CD4-positive, alpha-beta T cell treated with Interleukin-17A for 1 hour (primary cell): ENCODE results near the gene ENG.

Experiments used
- DNase-seq: peaks from one replicate; pipeline ENCODE4 v3.0.0-alpha.2; 2020

The ENG gene

DNA sequence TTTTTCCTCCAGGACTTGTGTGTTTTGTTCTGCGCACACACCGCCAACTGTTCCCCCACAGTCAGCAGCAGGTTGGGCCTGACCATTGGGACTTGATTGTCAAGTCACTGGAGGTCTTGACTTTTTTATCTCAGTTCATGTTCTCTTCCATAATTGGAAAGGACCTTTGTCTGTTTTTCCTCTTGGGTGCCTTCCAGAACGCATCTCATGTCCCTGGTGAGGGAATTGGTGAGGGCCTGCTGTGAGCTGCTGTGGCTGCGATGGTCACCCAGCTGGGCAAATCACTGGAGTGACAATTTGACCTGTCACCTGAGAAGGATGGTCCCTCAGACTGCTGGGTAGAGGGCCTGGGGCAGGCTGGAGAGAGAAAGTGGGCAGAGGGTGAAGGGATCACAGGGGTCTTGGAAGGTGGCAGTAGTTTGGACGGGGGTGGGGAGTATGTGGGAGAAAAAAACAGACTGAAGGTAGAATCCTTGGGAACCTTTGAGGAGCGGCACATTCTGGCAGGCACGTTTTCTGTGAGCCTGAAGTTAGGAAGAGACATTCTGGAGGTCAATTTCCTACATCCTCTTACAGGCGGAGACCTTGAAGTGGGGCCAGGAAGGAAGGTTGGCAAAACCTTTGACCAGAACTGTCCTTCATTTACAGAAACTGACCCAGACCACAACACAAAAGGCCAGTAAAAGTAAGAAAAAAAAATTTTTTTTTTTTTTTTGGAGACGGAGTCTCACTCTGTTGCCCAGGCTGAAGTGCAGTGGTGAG lies 64.2 kb downstream of the ENG start:
- no peak for DNase-seq

- no peak for DNase-seq
Observed at GRCh38 chr9:127789179-127789578, 65.3 kb downstream of the ENG start.

DNA sequence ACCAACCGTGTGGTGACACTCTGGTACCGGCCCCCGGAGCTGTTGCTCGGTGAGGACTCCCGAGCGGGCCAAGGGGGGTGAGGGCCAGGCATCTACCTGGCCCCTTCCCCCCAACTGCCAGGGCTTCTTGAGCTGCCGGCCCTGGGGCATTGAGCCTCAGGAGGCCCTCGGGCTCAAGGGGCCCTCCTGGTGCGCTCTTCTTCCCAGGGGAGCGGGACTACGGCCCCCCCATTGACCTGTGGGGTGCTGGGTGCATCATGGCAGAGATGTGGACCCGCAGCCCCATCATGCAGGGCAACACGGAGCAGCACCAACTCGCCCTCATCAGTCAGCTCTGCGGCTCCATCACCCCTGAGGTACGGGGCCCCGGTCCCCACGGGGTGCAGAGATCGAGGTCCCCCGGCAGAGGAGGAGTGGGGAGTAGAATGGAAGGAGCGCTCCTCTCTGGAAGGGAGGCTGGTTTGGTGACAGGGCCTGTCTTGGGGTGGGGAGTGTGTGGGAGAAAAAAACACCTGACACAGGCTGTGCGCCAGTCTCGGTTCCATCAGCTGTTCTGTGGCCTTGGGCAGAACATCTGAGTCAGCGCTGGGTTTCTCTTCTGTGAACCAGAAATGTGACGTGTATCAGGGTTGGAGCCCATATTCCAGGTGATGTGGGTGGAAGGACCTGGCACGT lies 66.0 kb downstream of the ENG start:
- DNase-seq, result no peak

DNA sequence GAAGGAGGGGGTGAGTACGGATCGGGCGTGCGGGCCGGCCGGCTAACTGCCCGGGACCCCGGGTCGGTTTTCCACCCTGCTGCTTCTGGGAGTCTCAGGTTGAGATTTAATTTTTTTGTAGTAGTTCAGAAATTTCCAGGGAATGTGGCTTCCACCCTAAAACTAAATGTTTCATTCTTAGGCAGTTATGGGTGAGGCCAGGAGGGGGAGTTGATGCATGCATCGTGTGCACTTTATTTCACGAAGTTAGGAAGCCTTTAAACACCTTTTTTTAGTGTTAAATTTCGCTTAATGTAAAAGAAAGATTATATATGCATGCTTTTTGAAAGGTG lies 67.7 kb downstream of the ENG start:
- no peak for DNase-seq

DNA sequence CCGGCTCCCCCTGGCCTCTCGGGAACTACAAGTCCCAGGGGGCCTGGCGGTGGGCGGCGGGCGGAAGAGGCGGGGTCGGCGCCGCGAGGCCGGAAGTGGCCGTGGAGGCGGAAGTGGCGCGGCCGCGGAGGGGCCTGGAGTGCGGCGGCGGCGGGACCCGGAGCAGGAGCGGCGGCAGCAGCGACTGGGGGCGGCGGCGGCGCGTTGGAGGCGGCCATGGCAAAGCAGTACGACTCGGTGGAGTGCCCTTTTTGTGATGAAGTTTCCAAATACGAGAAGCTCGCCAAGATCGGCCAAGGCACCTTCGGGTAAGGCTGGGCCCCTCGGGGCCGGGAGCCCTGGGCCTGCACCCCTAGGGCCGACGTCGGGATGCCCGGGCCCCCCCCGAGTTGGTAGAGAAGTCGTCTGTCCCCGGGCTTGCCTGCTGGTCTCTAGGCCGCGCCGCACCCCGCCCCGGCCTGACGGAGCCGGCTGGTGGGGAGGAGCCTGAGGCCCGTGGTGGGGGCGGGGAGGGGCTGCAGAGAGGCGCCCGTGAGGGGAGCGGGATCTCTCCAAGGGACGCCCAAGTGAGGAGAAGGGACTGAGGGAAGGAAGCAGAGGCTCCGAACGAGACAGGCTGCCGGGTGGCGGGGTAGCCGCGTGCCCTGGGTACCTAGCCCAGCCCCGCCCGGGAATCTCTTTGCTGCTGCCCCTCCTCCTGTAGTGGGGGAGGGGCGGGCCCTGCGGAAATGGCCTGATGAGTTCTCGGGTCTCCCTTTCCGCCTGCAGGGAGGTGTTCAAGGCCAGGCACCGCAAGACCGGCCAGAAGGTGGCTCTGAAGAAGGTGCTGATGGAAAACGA lies 68.3 kb downstream of the ENG start, which contains the start of gene CDK9:
CDK9 (plus strand) TSS at position 102 of the 840 bp plus-strand sequence; CDS start at position 217, 115 bp downstream.
- peak; percentile 94 for DNase-seq

DNA sequence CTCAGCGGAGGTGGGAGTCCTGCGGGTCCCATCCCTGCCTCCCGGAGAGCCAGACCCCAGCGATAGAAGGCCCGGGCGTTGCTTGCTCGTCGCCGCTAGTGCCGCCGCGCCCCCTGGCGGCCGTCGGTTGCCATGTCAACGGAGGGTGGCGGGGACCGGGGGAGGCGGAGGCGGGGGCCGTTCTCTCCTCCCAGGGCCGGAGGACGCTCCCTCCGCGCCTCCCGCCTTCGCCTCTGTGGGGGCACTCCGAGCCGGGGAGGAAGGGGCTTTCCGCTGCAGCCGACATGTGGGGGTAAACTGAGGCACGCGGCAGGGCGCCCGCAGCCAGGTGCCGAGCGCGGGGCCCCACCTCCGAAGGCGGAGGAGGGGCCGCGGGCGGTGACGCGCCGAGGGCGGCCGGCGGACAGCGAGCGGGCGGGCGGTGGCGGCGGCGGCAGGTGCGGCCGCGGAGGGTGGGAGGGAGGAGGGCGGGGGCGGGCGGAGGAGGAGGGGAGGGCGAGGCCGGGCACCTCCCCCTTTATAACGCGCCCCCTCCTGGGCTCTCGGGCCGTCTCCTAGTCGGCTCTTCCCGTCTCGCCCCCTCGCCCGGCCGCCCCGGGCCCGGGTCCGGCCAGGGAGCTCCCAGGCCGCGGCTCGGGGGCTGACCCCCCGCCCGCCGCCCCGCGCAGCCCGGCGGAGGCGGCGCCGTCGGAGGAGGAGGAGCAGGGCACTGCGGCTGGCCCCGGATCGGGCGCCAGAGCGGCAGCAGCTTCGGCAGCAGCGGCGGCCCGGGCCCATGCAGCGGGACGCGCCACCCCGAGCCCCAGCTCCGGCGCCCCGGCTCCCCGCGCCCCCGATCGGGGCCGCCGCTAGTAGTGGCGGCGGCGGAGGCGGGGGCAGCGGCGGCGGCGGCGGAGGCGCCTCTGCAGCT lies 69.2 kb downstream of the ENG start:
- peak; percentile 93 for DNase-seq

GRCh38 chr9:127783111-127784008 lies 71.1 kb downstream of the ENG start:
- peak; percentile 90 for DNase-seq

DNA sequence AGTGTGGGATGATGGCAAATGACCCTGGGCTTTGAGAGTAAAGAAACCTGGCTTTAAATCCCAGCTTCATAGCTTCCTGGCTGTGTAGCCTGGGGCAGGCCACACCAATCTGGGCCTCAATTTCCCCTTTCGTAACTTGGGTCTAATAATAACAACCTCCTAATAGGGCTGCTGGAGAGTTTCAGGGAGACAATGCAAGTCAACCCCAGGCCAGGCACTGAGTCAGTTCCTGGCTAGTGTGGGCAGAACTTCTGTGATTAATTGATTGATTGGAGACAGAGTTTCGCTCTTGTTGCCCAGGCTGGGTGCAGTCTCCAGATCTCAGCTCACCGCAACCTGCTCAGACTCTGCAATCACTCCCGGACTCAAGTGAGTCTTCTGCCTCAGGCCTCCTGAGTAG lies 72.7 kb downstream of the ENG start:
- DNase-seq, result no peak

GRCh38 chr9:127780909-127781308 lies 73.5 kb downstream of the ENG start:
- peak; percentile 48 for DNase-seq

GRCh38 chr9:127780126-127780885 lies 74.2 kb downstream of the ENG start:
- no peak for DNase-seq

DNA sequence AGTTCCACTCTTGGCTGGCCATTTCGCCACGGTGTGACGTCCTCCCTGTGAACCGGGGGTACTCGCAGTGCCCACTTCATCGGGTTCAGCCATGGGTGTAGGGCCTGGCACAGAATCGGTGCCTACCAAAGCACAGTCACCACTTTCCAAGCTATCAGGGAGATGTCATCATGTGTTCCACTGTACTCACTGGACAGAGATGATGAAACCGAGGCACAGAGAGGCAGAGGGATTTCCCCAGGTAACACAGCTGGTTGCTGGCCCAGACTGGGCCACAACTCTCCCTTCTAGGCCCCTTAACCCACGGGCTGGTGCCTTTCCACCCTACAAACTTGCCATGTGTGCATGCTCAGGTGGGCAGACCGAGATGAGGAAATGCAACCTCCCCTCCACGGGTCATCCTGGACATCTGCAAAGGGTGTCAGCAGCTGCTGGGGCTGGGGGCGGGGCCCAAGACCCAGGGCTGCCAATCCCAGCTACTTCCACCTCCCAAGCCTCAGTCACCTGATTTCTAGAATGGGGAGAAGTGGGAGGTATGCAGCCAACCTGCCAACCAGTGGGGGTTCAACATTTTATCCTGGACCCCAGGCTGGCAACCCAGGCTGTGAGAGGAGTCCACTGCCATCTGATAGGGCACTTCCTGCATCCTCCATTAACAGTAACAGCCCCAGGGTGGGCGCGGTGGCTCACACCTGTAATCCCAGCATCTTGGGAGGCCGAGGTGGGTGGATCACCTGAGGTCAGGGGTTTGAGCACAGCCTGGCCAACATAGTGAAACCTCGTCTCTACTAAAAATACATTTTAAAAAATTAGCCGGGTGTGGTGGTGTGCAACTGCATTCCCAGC lies 75.1 kb downstream of the ENG start:
- DNase-seq, result peak; percentile 78

- peak; percentile 60 for DNase-seq
Observed at GRCh38 chr9:127778280-127779135, 76.0 kb downstream of the ENG start, which contains the start of gene SH2D3C. Gene SH2D3C (minus strand): TSS chr9:127778666. CDS start chr9:127778627, 39 bp downstream.

DNA sequence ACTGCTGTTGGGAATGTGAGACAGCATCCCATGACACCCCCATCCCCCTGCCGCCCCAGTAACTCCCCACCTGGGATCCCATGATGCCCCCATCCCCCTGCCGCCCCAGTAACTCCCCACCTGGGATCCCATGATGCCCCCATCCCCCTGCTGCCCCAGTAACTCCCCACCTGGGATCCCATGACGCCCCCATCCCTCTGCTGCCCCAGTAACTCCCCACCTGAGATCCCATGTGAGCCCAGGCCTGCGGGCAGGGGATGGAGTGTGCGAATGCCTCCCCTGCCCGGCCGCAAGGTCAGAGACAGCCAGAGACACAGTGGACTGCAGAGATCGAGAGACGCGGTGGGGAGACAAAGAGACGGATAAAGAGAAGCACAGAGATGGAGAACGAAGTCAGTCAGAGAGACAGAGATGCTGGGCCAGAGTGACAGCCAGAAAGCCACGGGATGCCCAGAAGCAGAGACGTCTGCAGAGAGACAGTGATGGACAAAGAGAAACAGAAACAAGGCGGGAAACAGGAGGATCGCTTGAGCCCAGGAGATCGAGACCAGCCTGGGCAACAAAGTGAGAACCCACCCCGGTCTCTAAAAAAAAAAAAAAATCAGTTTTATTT lies 77.0 kb downstream of the ENG start:
- DNase-seq, result peak; percentile 48

GRCh38 chr9:127776924-127777289 lies 77.6 kb downstream of the ENG start:
- DNase-seq, result no peak

DNA sequence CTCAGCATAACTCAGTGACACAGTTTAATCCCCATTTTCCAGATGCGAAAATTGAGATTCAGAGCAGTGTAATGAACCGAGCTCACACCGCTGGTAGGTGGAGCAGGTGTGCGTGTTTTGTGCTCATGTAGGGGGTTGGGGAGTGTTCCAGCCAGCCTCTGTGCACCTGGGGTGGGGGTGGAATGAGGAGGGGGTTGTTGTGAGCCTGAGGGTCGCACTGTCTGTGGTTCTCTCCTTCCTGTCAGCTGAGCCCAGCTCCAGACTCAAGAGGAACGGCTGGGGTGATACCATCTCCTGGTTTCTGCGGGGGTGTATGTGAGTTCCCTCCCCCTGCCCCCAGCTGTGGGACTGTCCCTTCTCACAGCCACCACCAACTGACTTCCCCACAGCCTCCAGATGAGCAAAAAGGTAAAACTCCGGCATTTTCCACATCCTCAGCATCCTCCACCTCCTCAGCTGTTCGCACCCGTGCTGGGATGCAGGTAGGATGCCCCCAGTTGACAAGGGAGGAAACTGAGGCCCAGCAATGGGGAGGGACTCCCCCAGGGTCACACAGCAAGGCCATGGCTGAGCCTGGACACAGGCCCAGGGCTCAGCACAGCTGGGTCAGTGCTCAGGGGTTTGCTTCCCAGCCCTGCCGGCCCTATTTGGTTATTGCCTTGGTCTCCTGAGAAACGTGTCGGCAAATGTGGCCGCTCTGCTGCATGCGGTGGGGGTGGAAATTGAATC lies 78.1 kb downstream of the ENG start:
- DNase-seq, result peak; percentile 88

- DNase-seq, result no peak
Observed at GRCh38 chr9:127773981-127774380, 80.5 kb downstream of the ENG start.

GRCh38 chr9:127773272-127773671 lies 81.2 kb downstream of the ENG start:
- DNase-seq, result no peak
